ENCODE measurements around the gene GASK1A. TPM values are rescaled to one million over a fixed set of nuclear protein-coding genes. Genes with fewer than 3 reads are reported as not detected.

GASK1A gene
- total and polyA plus RNA-seq, 8 donors: 1.2 to 23.6 (median 8.1) TPM

- no peak for DNase-seq
- H3K27ac ChIP-seq: no peak overlapping the region
- intact Hi-C loops (cut with DNase I; ENCODE audit: low total_unique reads): no loop called here
- H3K4me1 ChIP-seq: peaks cover 0 to 50% (median 22%) of the 10 kb centered on the region in 4 donors
- H3K4me3 ChIP-seq: no peak overlapping the region
- H3K9me3 ChIP-seq: no peaks in the 10 kb centered on the region
- 91 to 99% (median 97%) methylated on average over 5 of the region's 5 CpGs for WGBS, 5 donors
- no peak for TF ChIP-seq POLR2AphosphoS5 (IDR thresholded peaks at IDR 0.05)
- no peak for TF ChIP-seq EP300 (IDR thresholded peaks at IDR 0.05)
- TF ChIP-seq POLR2A (IDR thresholded peaks at IDR 0.05): no peak
- H3K36me3 ChIP-seq: no peaks in the 10 kb centered on the region
- H3K27me3 ChIP-seq: no peaks in the 10 kb centered on the region
Measured at GRCh38 chr3:43095370-43095769, 116.3 kb downstream of the GASK1A start.

- DNase-seq: no peak
- no peaks in the 10 kb centered on the region for H3K27me3 ChIP-seq
- intact Hi-C loops (cut with DNase I; ENCODE audit: low total_unique reads): no loop called here
- no peak overlapping the region for H3K27ac ChIP-seq
- 74 to 93% (median 88%) methylated on average over 3 of the region's 3 CpGs for WGBS, 5 donors
- no peaks in the 10 kb centered on the region for H3K9me3 ChIP-seq
- H3K4me3 ChIP-seq: no peak overlapping the region
- H3K4me1 ChIP-seq: peaks cover 0 to 36% (median 13%) of the 10 kb centered on the region in 4 donors
- TF ChIP-seq EP300 (IDR thresholded peaks at IDR 0.05): no peak
- no peak for TF ChIP-seq POLR2AphosphoS5 (IDR thresholded peaks at IDR 0.05)
- no peak for TF ChIP-seq CTCF (IDR thresholded peaks at IDR 0.05)
- TF ChIP-seq POLR2A (IDR thresholded peaks at IDR 0.05): no peak
- H3K36me3 ChIP-seq: no peaks in the 10 kb centered on the region
Measured at GRCh38 chr3:43096761-43097160, 117.7 kb downstream of the GASK1A start.

DNA sequence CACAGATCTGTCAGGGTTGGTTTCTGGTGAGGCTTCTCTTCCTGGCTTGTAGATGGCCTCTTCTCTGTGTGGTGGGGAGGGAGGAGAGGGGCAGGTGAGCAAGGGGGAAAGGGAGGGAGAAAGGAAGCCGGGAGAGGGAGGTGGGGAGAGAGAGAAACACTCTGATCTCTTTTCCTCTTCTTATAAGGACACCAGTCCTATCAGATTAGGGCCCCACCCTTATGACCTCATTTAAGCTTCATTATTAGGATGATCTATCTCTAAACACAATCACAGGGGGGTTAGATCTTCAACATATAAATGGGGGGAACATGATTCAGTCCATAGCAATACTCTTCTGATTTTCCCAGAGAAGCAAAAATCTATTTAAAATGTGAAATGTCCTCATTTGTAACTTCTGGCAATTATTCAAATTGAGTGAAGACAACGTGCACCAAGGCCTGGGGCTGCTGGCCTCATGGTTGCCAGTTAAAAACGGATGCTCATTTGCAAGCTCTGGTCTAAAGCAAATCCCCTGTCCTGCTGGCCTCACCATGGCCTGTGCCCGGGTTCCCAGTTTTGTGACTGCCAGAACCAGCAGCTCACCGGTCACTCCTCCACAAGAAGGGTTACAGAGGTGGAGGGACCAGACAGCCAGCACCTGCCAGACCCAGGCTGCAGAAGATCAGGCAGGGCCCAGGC, 118.4 kb downstream of the GASK1A start:
- Histone ChIP-seq H3K36me3 (no peaks in the 10 kb centered on the region), H3K27me3 (no peaks in the 10 kb centered on the region), H3K9me3 (no peaks in the 10 kb centered on the region), H3K27ac (no peak overlapping the region), H3K4me3 (no peak overlapping the region), H3K4me1 (peaks cover 0 to 35% (median 15%) of the 10 kb centered on the region in 4 donors)
- intact Hi-C loops (cut with DNase I; ENCODE audit: low total_unique reads): no loop called here
- WGBS, 5 donors: 72 to 83% (median 77%) methylated on average over 4 to 5 of the region's 5 CpGs
- TF ChIP-seq CTCF (IDR thresholded peaks at IDR 0.05): no peak
- no peak for TF ChIP-seq POLR2AphosphoS5 (IDR thresholded peaks at IDR 0.05)
- TF ChIP-seq EP300 (IDR thresholded peaks at IDR 0.05): no peak
- TF ChIP-seq POLR2A (IDR thresholded peaks at IDR 0.05): no peak
- no peak for DNase-seq

DNA sequence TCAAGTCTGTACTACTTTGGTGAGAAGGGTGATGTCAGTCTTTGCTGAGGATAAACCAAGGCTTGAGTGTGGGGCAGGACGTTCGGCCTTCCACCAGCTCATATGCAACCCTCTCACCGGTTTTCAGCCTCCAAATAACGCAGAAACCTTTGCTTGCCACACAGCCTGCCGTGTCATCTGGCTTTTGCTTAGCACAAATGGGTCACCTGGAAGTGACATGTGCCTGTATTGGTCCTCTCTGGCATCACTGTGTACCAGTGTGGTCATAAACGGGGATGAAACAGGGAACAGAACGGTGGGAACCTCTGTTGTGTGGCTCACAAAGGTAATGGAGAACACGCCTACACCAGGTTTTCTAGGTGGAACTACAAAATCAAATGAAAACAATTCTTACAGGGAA, 119.7 kb downstream of the GASK1A start:
- WGBS, 5 donors: 92 to 94% (median 94%) methylated on average over 8 of the region's 8 CpGs
- no peak for DNase-seq
- H3K27me3 ChIP-seq: no peaks in the 10 kb centered on the region
- TF ChIP-seq POLR2A (IDR thresholded peaks at IDR 0.05): no peak
- no peak for TF ChIP-seq POLR2AphosphoS5 (IDR thresholded peaks at IDR 0.05)
- no peak for TF ChIP-seq CTCF (IDR thresholded peaks at IDR 0.05)
- no peak for TF ChIP-seq EP300 (IDR thresholded peaks at IDR 0.05)
- no peak overlapping the region for H3K27ac ChIP-seq
- no peak overlapping the region for H3K4me3 ChIP-seq
- H3K4me1 ChIP-seq: peaks cover 0 to 32% (median 20%) of the 10 kb centered on the region in 4 donors
- H3K9me3 ChIP-seq: no peaks in the 10 kb centered on the region
- H3K36me3 ChIP-seq: no peaks in the 10 kb centered on the region
- intact Hi-C loops (cut with DNase I; ENCODE audit: low total_unique reads): no loop called here
